Activated CD8-positive, alpha-beta memory T cell treated with anti-CD3 and anti-CD28 coated beads, Interleukin-2, amount 50 U/mL, for 1 hour (primary cell): ENCODE data around the gene EXOC3L4.
"Not testable (repeated sequence)": the region's sequence is repeated elsewhere in the genome, so short reads cannot be mapped to it uniquely, and the experiment has no call there.

Experiments used
- DNase-seq: peaks from one replicate; pipeline ENCODE4 v3.0.0-alpha.2; 2020; ENCODE audit errors: extremely low read depth

Gene EXOC3L4

DNA sequence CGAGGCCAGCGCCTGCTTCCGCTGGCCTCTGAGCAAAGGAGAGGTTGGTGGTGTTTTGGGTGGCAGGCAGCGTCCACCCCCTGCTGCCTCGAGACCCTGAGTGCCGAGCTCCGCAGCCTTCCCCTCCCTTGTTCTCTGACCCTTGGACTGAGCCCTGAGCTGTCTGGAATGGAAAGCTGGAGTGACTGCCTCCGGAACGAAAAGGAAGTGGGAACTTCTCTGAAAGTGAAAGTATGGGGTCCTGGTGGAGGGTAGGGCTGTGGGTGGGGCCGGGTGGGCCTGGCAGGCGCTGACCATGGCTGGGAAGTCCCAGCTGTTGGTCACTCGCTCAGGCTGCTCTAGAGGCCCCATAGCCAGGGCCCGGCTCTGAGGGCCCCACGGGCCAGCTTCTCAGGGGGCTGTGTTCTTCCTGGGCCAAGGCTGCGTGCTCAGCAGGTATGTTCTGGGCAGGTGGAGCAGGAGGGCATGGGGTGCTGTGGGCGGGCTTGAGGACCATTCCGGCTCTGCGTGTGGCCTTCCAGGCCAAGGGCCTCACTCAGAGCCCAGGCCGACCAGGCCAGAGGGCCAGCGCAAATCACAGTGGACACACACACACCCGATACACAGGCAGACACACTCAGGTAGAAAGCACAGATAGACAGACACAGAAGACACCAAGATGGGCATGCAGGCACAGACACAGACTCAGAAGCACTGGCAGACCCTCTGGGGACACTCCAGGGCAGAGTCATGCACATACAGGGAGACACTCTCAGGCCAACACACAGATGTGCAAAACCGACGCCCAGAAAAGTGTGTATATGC lies at the start of gene EXOC3L4:
EXOC3L4 (plus strand) TSS at position 320 of the 804 bp plus-strand sequence. CDS start 5,495 bp downstream, outside the sequence.
- no peak for DNase-seq

DNA sequence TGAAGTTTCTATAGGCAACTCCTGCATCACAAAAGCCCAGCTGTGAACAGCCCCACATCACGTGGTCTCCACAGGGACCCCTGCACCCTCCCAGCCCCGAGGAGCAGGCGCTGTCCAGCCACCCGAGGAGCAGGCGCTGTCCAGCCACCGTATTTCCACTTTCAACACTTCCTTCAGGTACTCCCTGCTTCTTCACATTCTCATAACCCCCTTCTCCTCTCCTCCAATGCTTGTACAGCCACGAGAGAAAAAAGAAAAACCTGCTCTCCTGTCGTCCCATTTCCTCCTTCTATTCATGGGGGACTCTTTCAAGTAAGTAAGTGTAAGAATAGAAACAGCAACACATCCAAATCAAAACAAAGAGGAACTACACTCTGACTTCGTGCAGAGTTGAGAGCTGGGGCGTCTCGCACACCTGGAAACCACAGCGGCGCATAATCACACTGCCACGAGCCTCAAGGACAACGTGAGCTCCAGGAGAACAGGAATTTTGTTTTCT lies 49.1 kb upstream of the EXOC3L4 start:
- DNase-seq, result no peak

DNA sequence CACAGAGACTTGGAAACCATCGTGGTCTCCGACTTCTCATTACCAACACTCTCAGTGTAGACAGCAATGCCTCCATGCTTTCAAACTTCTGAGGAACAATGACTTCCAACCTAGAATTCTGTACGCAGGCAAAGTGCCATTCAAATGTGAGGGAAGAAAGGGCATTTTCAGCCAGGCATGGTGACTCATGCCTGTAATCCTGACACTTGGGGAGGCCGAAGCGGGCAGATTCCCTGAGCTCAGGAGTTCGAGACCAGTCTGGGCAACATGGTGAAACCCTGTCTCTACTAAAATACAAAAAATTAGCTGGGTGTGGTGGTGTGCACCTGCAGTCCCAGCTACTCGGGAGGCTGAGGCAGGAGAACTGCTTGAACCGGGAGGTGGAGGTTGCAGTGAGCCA lies 47.1 kb upstream of the EXOC3L4 start:
- not testable (repeated sequence) for DNase-seq

DNA sequence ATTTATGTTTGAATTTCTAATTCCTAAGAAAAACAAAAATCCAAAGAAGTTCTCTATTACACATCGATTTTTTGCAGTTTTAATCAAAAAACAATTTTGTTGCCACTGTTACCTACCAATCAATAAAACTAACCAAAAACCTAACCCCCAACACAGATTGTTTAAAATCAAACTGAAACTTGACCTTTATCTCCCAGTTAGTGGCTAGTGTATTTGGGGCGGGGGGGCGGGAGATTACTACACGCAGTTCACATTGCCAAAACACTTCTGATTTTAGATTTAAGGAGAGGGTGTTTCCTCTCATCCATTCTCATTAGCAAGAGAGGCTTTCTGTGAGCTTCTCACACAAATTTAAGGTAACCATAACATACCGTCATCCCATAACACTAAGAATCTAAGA lies 43.6 kb upstream of the EXOC3L4 start:
- no peak for DNase-seq

DNA sequence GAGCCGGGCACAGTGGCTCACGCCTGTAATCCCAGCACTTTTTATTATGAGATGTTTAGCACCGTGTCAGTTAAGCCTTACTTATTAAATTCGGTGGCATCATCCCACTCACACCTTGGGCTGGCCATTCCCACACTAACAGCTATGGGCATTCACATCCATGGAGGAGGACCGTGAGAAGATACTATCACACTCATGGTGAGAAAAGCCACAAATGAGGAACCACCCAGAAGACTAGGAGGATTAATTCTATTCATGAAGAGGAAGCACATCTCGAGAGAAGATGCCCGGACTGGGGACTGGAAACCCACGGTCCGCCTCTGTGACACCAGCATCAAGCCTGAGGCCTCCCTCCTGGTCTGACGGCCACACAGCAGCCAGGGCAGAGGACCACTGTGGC lies 42.1 kb upstream of the EXOC3L4 start:
- no peak for DNase-seq

DNA sequence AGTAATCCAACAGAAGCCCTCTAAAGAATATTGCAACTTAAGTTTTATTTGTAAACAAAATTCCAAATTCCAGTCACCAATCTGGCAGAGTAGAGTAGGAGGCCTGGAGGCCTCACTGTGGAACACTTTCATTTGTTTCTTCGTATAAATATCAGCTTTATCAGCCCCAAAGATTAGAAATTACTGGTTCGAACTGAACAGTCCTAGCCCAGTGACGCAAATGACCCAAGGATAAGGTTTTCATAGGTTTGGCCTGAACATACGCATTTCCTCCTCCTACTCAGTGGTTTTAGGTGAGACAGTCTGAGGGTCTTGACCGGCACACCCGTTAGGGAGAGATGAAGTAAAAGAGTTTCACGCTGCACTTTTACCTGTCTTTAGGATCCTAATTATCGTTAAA lies 38.8 kb upstream of the EXOC3L4 start:
- DNase-seq, result no peak

DNA sequence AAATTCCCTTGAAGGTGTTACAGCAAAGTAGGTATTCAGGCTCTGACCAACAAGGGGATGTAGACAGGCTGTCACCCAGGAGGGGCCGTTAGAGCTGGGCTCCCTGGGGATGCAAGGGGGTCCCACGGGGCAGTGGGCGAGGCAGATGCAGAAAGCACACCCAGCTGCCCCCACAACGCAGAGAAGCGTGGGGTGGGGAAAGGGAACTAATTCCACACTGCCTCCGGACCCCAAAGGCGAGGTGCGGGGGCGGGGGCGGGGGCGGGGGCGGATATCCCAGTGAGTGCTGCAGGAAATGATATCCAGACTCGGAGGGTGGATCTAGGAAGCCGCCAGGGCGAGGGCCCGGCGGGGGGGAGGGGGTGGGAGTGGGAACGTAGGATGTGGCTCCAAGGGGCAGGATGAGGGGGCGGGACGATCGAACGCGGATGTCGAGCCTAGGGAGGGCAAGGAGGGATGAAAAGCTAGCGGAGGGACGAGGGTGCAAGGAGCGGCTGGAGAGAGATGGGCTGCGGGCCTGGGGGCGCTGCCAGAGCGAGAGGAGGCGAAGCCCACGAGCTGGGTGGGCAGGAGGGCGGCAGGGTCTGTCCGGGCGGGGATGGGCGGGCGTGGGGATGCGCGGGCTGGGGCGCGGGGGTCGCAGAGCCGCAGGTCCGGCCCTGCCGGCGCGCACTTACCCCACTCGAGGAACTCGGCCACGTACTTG lies 38.0 kb upstream of the EXOC3L4 start:
- DNase-seq, result no peak

DNA sequence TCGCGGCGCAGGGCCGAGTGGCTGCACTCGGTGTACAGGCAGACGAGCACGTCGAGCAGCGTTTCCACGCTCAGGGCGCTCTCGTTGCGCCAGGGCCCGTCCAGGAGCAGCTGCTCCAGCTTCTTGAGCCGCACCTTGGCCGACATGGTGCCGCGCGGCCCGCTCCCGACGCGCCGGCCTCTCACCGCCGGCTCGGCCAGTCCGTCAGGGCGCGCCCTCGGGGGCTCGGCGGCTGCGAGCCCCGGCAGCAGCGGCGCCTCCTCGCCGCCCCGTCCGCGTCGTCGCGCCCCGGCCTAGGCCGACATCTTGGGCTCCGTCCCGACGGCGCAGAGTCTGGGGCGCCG lies 37.5 kb upstream of the EXOC3L4 start:
- no peak for DNase-seq

DNA sequence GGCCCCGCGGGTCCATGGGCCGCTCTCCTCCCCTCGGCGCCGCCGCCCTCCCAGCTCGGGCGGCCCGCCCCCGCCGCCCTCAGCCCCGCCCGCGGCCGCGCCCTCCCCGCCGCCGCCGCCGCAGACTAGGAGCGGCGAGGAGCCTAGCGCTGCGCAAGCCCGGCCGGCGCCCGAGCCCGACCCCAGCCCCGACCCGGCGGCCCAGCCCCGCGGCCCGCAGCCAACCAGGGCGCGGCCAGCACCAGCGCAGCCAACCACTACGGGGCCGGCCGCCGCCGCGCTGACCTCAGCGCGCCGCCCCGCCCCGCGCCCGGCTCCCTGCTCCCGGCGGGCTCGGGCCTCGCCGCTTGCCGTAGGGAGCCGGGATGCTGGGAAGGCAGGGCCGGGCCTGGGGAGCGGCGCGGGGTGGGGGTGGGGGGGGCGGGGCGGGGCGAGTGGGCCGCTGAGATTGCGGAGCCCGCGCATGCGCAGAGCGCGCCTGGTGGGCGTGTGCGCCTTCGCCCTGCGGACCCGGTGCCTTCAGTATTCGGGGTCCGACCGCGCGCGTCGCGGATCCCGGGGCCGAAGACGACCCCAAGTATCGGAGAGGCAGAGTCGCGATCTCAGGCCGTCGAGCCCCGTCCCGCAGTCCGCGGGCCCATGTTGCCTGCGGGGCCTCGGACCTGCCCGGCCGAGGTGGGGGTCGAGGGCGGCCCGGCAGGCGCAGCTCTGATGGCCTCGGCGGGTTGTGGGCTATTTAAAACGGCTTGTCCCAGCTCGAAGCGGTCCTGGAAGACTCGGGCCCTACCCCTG lies 37.0 kb upstream of the EXOC3L4 start, which contains the start of gene CDC42BPB:
CDC42BPB (minus strand) TSS at position 178 of the 792 bp plus-strand sequence. CDS start 376 bp downstream, outside the sequence.
- DNase-seq, result no peak

DNA sequence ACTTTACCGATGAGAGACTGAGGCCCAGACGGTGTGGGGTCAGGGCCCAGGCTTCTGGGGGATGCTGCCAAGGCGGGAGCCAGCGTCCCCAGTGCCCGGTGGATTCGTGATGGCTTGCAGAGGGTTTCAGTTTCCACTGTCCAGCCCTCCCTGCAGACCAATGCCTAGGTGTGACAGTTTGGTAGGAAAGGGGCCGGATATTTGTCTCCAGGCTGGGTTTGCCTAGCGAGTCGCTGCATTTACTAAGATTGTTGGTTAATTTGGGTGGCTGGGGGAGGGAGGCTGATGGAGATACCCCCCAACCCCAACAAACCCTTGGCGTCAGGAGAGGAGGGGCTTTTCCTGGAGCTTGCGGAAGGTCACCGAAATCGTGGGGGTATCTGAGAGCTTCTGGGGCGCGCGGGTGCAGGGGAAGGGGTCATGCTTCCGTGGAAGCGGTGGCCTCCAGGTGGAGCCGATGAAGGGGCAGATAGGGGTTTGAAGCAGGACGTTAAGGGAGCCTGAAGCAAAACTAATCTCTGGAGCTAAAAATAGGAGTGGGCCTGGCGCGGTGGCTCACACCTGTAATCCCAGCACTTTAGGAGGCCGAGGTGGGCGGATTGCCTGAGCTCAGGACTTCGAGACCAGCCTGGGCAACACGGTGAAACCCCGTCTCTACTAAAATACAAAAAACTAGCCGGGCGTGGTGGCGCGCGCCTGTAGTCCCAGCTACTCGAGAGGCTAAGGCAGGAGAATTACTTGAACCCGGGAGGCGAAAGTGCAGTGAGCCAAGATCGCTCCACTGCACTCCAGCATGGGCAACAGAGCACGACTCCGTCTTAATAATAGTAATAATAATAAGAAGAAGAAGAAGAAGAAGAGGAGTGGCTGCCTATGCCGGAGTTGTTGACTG lies 36.1 kb upstream of the EXOC3L4 start:
- DNase-seq, result no peak

DNA sequence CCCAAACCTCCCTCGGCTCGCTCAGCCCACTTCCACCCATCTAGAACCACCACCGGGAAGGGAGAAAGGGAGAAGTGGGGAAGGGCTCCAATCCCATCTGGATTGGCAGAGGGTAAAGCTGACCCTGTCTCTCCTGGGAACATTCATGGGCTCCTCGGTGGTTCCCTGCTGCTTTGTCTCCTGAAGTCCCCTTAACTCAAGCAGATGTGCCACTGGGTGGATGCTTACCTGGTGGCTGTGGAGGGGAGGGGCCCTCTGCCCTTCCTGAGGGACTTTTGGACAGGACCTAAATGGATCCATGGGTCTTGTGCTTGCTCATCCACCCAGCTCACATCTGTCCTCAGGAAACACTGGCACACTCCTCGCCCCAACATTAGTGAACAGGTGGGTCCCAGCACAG lies 35.0 kb upstream of the EXOC3L4 start:
- DNase-seq, result no peak

DNA sequence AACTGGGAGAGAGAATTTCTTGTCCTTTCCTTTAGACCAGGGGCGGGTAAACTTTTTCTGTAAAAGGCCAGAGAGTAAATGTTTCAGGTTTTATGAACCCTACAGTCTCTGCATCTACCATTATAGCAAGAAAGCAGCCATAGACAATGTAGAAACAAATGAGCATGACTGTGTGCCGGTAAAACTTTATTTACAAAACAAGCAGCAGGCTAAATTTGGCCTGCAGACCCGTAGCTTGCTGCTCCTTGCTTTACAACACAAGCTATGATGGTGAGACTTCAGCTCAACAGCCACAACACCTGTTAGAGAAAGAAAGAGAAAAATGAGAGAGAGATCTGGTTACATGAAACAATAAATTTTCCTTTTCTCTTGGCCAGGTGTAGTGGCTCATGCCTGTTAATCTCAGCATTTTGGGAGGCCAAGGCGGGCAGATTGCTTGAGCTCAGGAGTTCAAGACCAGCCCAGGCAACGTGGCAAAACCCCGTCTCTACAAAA lies 33.0 kb upstream of the EXOC3L4 start:
- no peak for DNase-seq

DNA sequence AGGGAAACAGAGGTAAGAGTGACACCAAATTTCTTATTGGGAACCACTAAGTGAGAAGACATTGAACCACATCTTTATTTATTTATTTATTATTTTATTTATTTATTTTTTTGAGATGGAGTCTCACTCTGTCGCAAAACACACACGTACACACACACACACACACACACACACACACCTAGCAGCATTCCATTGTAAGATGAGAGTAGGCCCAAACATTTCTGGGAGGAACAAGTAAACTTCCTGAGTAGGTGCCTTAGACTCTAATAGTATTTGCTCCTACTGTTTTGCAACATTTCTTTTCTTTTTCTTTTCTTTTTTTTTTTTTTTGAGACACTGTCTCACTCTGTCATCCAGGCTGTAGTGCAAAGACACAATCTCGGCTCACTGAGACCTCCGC lies 30.1 kb upstream of the EXOC3L4 start:
- no peak for DNase-seq

DNA sequence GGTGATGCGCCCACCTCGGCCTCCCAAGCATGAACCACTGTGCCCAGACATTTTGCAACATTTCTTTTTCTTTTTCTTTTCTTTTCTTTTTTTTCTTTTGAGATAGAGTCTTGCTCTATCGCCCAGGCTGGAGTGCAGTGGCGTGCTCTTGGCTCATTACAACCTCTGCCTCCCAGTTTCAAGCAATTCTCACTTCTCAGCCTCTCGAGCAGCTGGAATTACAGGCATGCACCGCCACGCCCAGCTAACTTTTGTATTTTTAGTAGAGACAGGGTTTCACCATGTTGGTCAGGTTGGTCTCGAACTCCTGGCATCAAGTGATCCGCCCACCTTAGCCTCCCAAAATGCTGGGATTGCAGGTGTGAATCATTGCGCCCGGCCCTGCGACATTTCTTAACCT lies 29.5 kb upstream of the EXOC3L4 start:
- DNase-seq, result no peak

DNA sequence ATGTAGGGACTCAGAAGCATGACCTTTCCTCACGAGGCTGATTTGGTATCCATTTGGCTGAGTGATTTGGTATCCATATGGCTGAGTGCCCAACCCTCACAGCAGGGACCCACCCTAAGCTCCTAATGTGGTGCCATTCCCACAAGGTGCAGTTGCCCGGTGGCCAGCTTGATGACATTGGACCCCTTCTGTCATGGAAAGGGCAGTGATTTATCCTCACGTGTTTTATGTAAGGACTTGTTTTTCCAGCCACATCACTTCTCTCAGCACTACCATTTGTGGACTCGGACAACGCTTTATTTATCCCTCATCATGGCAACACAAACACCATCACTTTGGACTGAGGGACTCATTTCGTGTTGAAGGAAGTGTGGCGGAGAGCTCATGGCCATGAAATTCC lies 28.7 kb upstream of the EXOC3L4 start:
- DNase-seq, result no peak

DNA sequence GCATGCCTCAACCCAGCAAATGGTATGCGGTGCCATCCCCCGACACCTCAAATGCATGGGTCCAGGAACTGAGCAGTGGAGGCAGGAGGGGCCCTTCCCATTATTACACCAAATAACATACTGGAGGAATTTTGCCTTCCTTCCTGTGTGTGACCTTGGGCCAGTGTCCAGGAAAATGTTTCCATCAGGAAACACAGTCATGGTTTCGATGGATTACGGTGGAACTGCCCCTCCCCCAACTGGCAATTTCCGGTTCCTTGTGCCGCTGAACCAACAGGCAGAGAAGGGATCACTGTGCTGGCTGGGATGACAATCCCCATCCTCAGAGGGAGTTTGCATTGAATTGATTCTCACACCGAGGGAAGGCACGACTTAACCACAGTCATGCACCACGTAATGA lies 28.1 kb upstream of the EXOC3L4 start:
- DNase-seq, result no peak

DNA sequence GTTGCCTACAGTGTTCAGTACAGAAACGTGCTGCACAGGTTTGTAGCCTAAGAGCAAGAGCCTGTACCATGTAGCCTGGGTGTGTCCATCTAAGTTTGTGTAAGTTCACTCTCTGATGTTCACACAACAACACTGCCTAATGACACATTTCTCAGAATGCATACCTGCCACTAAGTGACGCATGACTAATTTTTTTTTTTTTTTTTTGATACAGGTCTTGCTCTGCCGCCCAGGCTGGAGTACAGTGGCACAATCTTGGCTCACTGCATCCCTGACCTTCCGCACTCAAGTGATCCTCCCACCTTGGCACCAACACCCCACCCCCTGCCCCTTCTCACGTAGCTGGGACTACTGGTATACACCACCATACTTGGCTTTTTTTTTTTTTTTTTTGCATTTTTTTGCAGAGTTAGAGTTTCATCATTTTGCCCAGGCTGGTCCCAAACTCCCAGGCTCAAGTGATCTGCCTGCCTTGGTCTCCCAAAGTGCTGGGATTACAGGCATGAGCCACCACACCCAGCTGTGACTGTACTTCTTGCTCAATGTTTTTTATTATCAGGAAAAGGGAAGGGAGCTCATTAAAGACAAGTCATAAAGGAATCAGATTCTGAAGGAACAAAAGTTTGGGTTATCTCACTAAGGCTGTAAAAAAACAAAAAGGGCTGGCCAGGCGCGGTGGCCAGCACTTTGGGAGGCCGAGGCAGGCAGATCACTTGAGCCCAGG lies 27.1 kb upstream of the EXOC3L4 start:
- DNase-seq, result no peak

DNA sequence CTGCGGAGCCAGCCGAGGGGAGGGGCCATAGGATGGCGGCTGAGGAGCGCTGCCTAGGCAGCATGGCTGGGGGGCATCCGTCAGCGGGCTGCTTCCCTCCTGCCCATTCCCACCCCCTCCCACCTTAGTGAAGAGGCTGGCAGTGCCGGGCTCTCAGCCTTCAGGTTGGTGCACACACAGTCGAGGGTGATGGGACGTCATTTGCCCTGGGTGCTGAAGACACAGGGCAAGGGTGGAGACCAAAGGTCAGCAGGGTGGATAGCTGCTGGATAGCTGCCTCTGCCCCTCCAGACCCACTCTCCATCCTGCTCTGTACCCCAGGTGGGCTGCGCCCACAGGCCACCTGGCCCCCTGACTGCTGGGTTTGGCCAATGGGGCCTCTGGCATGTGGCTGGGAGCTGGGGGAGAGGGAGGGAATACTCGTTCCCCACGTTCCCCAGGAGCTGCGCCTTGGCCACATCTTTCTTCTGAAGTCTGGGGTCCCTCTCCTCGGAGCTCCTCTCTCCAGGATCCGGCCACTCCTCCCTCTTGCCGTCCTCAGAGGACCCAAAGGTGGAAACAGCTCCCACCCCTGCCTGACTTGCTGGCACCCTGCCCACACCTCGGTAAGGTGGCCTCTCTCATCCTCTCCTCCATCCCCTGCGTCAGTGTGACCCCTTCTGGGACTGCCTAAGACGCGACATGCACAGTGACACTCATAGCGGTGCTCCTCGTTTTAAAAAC lies 26.0 kb upstream of the EXOC3L4 start:
- DNase-seq, result no peak

DNA sequence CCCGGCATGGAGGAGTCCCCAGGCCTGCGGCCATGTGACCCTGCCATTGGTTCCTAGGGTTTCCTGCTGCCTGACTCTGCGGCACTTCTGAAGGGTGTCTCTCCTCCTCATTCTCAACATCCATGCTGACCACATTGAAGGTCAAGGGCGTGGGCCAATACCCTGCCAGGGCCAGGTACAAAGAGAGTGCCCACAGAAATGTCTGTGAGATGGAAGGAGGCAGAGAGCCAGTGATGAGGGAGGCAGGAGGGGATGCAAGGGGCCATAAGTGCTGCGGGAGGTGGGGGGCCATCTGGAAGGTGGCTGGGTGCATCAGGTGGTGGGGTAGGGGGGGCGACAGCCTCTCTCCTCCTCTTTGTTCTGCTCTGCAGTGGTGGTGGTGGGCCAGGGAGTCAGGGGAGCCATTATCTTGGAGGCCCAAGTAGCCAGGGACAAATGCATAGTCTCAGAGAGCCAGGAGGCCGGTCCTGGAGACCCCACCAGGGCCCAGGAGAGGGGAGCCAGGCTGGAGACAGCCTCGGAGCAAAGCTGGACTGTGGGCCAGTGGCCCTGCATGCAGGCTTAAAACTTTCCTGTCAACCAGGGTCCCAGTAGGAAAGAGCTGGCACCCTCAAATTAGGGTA lies 24.2 kb upstream of the EXOC3L4 start:
- no peak for DNase-seq
